ENCODE measurements around the gene GAA.
A peak's percentile ranks its signal among the peaks of the same experiment; 100 is the strongest.

The GAA gene

GRCh38 chr17:80108036-80108971, 6.9 kb downstream of the GAA start:
- no peak overlapping the region for H3K27ac ChIP-seq (ENCODE audit: poor library complexity, severe bottlenecking)
- peaks cover 11% of the 10 kb centered on the region for H3K4me1 ChIP-seq (ENCODE audit: insufficient read depth, poor library complexity, severe bottlenecking)
- peak; percentile 57 for DNase-seq (ENCODE audit: low spot score)
- no peak for ATAC-seq (ENCODE audit: low read depth)
- H3K4me3 ChIP-seq (ENCODE audit: severe bottlenecking): no peak overlapping the region
- no peaks in the 10 kb centered on the region for H3K27me3 ChIP-seq (ENCODE audit: insufficient read depth, poor library complexity, severe bottlenecking)
- H3K36me3 ChIP-seq (ENCODE audit: low read depth): no peaks in the 10 kb centered on the region
- H3K9me3 ChIP-seq (ENCODE audit: severe bottlenecking): no peaks in the 10 kb centered on the region
- TF ChIP-seq CTCF (IDR thresholded peaks at IDR 0.05; ENCODE audit: poor library complexity, severe bottlenecking): no peak

GRCh38 chr17:80109066-80109660, 7.8 kb downstream of the GAA start:
- peak; percentile 39 for DNase-seq (ENCODE audit: low spot score)
- TF ChIP-seq CTCF (IDR thresholded peaks at IDR 0.05; ENCODE audit: poor library complexity, severe bottlenecking): no peak
- H3K4me1 ChIP-seq (ENCODE audit: insufficient read depth, poor library complexity, severe bottlenecking): peaks cover 11% of the 10 kb centered on the region
- no peaks in the 10 kb centered on the region for H3K27me3 ChIP-seq (ENCODE audit: insufficient read depth, poor library complexity, severe bottlenecking)
- peak; percentile 26 for ATAC-seq (ENCODE audit: low read depth)
- H3K36me3 ChIP-seq (ENCODE audit: low read depth): no peaks in the 10 kb centered on the region
- peak overlapping the region; percentile 19 for H3K27ac ChIP-seq (ENCODE audit: poor library complexity, severe bottlenecking)
- H3K9me3 ChIP-seq (ENCODE audit: severe bottlenecking): no peaks in the 10 kb centered on the region
- H3K4me3 ChIP-seq (ENCODE audit: severe bottlenecking): no peak overlapping the region

DNA sequence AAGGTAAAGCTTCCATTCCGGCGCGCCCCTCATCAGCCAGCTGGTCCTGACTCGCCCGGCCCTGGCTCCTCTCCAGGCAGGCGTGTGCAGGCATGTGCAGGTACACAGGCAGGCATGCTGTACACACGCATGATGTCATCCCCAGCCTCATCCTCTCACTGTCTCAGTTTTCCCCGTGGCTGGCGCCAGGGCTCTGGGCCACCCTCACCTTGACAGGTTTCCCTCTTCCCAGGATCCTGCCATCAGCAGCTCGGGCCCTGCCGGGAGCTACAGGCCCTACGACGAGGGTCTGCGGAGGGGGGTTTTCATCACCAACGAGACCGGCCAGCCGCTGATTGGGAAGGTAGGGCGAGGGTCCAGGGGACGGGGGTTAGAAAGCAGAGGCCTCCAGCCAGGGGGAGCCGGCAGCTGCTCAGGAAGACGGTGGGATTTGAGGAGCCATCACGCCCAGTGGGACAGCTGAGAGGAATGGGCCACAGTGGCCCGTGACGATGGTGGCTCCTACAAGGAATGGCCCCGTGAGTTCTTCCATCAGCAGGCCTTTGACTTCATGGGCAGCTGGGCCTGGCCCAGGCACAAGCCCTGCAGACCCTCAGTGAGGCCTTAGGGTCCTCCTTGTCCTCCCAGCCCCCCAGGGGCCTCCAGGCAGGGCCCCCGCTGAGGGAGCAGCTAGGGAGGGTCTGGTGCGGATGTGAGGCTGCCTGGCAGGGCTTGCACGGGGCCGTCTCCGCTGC, 8.5 kb downstream of the GAA start:
- DNase-seq (ENCODE audit: low spot score) (peak; percentile 94), ATAC-seq (ENCODE audit: low read depth) (peak; percentile 89)
- Histone ChIP-seq H3K4me1 (ENCODE audit: insufficient read depth, poor library complexity, severe bottlenecking) (peaks cover 11% of the 10 kb centered on the region), H3K27ac (ENCODE audit: poor library complexity, severe bottlenecking) (peak overlapping the region; percentile 19), H3K36me3 (ENCODE audit: low read depth) (no peaks in the 10 kb centered on the region), H3K27me3 (ENCODE audit: insufficient read depth, poor library complexity, severe bottlenecking) (no peaks in the 10 kb centered on the region), H3K4me3 (ENCODE audit: severe bottlenecking) (no peak overlapping the region), H3K9me3 (ENCODE audit: severe bottlenecking) (no peaks in the 10 kb centered on the region)
- TF ChIP-seq CTCF (IDR thresholded peaks at IDR 0.05; ENCODE audit: poor library complexity, severe bottlenecking): no peak

DNA sequence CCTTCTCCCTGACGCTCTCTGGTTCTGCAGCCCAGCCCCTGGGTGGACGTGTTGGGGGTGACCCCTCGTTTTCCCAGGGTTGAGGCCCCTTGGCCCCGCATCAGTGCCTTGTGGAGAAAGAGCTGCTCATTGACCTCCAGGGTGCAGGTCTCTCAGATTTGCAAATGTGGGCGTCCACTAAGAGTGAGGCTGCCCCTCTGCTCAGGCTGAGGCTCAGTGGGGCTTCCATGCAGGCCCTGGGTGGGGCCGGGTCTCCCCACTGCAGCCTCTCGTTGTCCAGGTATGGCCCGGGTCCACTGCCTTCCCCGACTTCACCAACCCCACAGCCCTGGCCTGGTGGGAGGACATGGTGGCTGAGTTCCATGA, 9.0 kb downstream of the GAA start:
- DNase-seq (ENCODE audit: low spot score) (no peak), ATAC-seq (ENCODE audit: low read depth) (no peak)
- Histone ChIP-seq H3K4me1 (ENCODE audit: insufficient read depth, poor library complexity, severe bottlenecking) (peaks cover 11% of the 10 kb centered on the region), H3K4me3 (ENCODE audit: severe bottlenecking) (no peak overlapping the region), H3K27me3 (ENCODE audit: insufficient read depth, poor library complexity, severe bottlenecking) (no peaks in the 10 kb centered on the region), H3K27ac (ENCODE audit: poor library complexity, severe bottlenecking) (no peak overlapping the region), H3K36me3 (ENCODE audit: low read depth) (no peaks in the 10 kb centered on the region), H3K9me3 (ENCODE audit: severe bottlenecking) (no peaks in the 10 kb centered on the region)
- no peak for TF ChIP-seq CTCF (IDR thresholded peaks at IDR 0.05; ENCODE audit: poor library complexity, severe bottlenecking)

Data from RWPE2 (cell line).